A549 (cell line): ENCODE data around the gene R3HDML.

Experiments used
- CHD4 ChIP-seq: fragments of 200-600 bp; sonication (generic); IDR thresholded peaks from 2 replicates; pipeline ENCODE4 v1.6.1; 2016; ENCODE audit warnings: antibody characterized with exemption, mild to moderate bottlenecking, borderline replicate concordance
- PHF8 ChIP-seq: fragments of 200-600 bp; sonication (generic); IDR thresholded peaks from 2 replicates; pipeline ENCODE4 v1.6.1; 2016; ENCODE audit warnings: low read depth, mild to moderate bottlenecking, antibody characterized with exemption, moderate library complexity, borderline replicate concordance
- RNF2 ChIP-seq: fragments of 200-600 bp; sonication (generic); IDR thresholded peaks from 2 replicates; pipeline ENCODE4 v1.6.1; 2016; ENCODE audit warnings: low read depth, mild to moderate bottlenecking, antibody characterized with exemption, moderate library complexity, borderline replicate concordance
- SMC3 ChIP-seq: fragments of >200 bp; sonication (Bioruptor Twin); formaldehyde crosslinking; IDR thresholded peaks from 3 replicates; pipeline ENCODE4 v1.6.1; 2018; ENCODE audit warnings: inconsistent platforms
- TF ChIP-seq, protein P1 (sequence below): IDR thresholded peaks from 2 replicates; pipeline ENCODE4 v1.6.1; 2012
- TF ChIP-seq, protein P2 (sequence below): fragments of >200 bp; sonication (Bioruptor Twin); formaldehyde crosslinking; IDR thresholded peaks from 3 replicates; pipeline ENCODE4 v1.5.1; 2016
- TF ChIP-seq, protein P3 (sequence below): IDR thresholded peaks from 2 replicates; pipeline ENCODE4 v1.6.1; 2012
- TF ChIP-seq, protein P4 (sequence below): fragments of 200-600 bp; sonication (generic); IDR thresholded peaks from 2 replicates; pipeline ENCODE4 v1.6.1; 2016; ENCODE audit warnings: antibody characterized with exemption, mild to moderate bottlenecking, moderate library complexity
- TF ChIP-seq, protein P5 (sequence below): fragments of >200 bp; sonication (Bioruptor Twin); formaldehyde crosslinking; IDR thresholded peaks from 3 replicates; pipeline ENCODE4 v1.6.1; 2016

DNA sequence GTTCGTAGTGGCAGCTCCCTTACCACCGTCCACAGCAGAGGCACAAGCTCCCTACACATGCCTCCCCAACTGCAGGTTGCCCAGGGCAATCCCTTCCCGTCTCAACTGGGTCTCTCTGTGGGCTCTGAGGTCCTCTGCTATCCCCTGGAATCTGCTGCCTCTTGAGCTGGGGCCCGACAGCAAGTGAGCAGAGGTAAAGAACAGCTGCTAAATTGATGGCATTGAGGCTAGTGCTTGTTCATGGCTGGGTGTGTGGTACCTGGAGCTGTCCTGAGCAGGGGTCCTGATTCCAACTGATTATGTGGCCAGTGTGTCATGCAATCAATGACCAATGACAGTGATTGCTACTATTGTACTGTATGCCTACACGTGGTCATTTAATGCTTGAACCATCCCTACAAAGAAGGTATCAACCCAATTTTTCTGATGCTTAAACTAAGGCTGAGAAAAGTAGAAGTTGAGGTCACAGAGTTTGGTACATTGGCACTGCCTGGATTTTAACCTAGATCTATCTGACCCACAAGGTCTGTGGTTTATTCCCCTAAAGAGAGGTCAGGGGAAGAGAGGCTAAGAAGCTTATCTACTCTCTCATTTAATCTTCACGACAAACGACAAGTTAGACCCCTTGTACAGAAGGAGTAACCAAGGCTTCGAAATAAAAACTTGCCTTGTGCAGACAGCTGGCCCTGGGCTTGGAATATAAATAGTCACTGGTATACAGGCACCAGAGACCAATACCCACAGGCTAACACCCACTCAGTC lies 59.7 kb downstream of the R3HDML start:
- TF ChIP-seq, protein P1, sequence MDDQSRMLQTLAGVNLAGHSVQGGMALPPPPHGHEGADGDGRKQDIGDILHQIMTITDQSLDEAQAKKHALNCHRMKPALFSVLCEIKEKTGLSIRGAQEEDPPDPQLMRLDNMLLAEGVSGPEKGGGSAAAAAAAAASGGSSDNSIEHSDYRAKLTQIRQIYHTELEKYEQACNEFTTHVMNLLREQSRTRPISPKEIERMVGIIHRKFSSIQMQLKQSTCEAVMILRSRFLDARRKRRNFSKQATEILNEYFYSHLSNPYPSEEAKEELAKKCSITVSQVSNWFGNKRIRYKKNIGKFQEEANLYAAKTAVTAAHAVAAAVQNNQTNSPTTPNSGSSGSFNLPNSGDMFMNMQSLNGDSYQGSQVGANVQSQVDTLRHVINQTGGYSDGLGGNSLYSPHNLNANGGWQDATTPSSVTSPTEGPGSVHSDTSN = no peak
- TF ChIP-seq PHF8 = no peak
- TF ChIP-seq, protein P2, sequence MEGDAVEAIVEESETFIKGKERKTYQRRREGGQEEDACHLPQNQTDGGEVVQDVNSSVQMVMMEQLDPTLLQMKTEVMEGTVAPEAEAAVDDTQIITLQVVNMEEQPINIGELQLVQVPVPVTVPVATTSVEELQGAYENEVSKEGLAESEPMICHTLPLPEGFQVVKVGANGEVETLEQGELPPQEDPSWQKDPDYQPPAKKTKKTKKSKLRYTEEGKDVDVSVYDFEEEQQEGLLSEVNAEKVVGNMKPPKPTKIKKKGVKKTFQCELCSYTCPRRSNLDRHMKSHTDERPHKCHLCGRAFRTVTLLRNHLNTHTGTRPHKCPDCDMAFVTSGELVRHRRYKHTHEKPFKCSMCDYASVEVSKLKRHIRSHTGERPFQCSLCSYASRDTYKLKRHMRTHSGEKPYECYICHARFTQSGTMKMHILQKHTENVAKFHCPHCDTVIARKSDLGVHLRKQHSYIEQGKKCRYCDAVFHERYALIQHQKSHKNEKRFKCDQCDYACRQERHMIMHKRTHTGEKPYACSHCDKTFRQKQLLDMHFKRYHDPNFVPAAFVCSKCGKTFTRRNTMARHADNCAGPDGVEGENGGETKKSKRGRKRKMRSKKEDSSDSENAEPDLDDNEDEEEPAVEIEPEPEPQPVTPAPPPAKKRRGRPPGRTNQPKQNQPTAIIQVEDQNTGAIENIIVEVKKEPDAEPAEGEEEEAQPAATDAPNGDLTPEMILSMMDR = no peak
- TF ChIP-seq CHD4 = no peak
- TF ChIP-seq, protein P3, sequence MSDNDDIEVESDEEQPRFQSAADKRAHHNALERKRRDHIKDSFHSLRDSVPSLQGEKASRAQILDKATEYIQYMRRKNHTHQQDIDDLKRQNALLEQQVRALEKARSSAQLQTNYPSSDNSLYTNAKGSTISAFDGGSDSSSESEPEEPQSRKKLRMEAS = no peak
- TF ChIP-seq, protein P4, sequence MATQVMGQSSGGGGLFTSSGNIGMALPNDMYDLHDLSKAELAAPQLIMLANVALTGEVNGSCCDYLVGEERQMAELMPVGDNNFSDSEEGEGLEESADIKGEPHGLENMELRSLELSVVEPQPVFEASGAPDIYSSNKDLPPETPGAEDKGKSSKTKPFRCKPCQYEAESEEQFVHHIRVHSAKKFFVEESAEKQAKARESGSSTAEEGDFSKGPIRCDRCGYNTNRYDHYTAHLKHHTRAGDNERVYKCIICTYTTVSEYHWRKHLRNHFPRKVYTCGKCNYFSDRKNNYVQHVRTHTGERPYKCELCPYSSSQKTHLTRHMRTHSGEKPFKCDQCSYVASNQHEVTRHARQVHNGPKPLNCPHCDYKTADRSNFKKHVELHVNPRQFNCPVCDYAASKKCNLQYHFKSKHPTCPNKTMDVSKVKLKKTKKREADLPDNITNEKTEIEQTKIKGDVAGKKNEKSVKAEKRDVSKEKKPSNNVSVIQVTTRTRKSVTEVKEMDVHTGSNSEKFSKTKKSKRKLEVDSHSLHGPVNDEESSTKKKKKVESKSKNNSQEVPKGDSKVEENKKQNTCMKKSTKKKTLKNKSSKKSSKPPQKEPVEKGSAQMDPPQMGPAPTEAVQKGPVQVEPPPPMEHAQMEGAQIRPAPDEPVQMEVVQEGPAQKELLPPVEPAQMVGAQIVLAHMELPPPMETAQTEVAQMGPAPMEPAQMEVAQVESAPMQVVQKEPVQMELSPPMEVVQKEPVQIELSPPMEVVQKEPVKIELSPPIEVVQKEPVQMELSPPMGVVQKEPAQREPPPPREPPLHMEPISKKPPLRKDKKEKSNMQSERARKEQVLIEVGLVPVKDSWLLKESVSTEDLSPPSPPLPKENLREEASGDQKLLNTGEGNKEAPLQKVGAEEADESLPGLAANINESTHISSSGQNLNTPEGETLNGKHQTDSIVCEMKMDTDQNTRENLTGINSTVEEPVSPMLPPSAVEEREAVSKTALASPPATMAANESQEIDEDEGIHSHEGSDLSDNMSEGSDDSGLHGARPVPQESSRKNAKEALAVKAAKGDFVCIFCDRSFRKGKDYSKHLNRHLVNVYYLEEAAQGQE = peak; percentile 82
- TF ChIP-seq RNF2 = no peak
- TF ChIP-seq SMC3 = no peak
- TF ChIP-seq, protein P5, sequence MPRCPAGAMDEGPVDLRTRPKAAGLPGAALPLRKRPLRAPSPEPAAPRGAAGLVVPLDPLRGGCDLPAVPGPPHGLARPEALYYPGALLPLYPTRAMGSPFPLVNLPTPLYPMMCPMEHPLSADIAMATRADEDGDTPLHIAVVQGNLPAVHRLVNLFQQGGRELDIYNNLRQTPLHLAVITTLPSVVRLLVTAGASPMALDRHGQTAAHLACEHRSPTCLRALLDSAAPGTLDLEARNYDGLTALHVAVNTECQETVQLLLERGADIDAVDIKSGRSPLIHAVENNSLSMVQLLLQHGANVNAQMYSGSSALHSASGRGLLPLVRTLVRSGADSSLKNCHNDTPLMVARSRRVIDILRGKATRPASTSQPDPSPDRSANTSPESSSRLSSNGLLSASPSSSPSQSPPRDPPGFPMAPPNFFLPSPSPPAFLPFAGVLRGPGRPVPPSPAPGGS = no peak
